Lung (tissue), 12 donors: ENCODE data around the gene PPP1R12C. TPM values are rescaled to one million over a fixed set of nuclear protein-coding genes. Genes with fewer than 3 reads are reported as not detected.

Source experiments
- ATAC-seq: fragments of 200-7000 bp; cut with Tn5 transposase; one replicate; pipeline ENCODE4 v1.9.1; 2020; ENCODE audit warnings: moderate number of reproducible peaks; ENCODE audit not compliant: insufficient read depth, low FRiP score
- DNase-seq, 3 donors: peaks; one replicate each; pipeline ENCODE4 v3.0.0-alpha.2; 2013 to 2017
- H3K27ac ChIP-seq, 2 donors: one replicate each; pipeline ENCODE4 v1.5.1; 2013; ENCODE audit warnings: mild to moderate bottlenecking in 2 of 2, moderate library complexity in 2 of 2, control low read depth in 1 of 2, inconsistent platforms in 1 of 2, low read depth in 1 of 2, low read length in 1 of 2
- H3K27me3 ChIP-seq, 3 donors: one replicate each; pipeline ENCODE4 v1.5.1; 2013; ENCODE audit warnings: low read length in 2 of 3; ENCODE audit not compliant: control insufficient read depth in 3 of 3, insufficient read depth in 3 of 3
- H3K36me3 ChIP-seq, 4 donors: one replicate each; pipeline ENCODE4 v1.5.1; 2013; ENCODE audit warnings: low read length in 4 of 4, mild to moderate bottlenecking in 1 of 4, moderate library complexity in 1 of 4; ENCODE audit not compliant: control insufficient read depth in 4 of 4, insufficient read depth in 4 of 4
- H3K4me1 ChIP-seq, 5 donors: one replicate each; pipeline ENCODE4 v1.5.1; 2013; ENCODE audit warnings: low read length in 5 of 5, mild to moderate bottlenecking in 2 of 5, moderate library complexity in 1 of 5; ENCODE audit not compliant: control insufficient read depth in 5 of 5, insufficient read depth in 5 of 5
- H3K4me3 ChIP-seq: one replicate; pipeline ENCODE4 v1.5.1; 2013; ENCODE audit warnings: mild to moderate bottlenecking, control low read depth, moderate library complexity
- H3K9ac ChIP-seq, 2 donors: one replicate each; pipeline ENCODE4 v1.5.1; 2013; ENCODE audit warnings: low read length in 2 of 2, control low read depth in 1 of 2; ENCODE audit not compliant: insufficient read depth in 1 of 2
- H3K9me3 ChIP-seq, 4 donors: one replicate each; pipeline ENCODE4 v1.5.1; 2013; ENCODE audit warnings: low read length in 3 of 4, mild to moderate bottlenecking in 1 of 4, moderate library complexity in 1 of 4; ENCODE audit not compliant: control insufficient read depth in 4 of 4, insufficient read depth in 3 of 4
- WGBS, 2 donors: extraction: QIAGEN DNeasy Blood & Tissue Kit; methylation state at CpG; one replicate each; pipeline ENCODE4 v1.1.7; 2013; 5-methylcytosine and 5-hydroxymethylcytosine counted together
- polyA plus RNA-seq, 2 donors: library from polyadenylated mRNA; stranded (reverse); fragments of 200-250 nt; gene quantifications; one replicate each; pipeline ENCODE4 v1.2.1, GENCODE V29; 2013
- total RNA-seq, 2 donors: library from RNA; depleted of rRNA in 1 of 2; stranded (reverse); fragments of >200 nt in 1 of 2; gene quantifications; one replicate each; pipeline ENCODE4 v1.2.1, GENCODE V29; 2014 to 2021
- TF ChIP-seq, protein P1 (sequence below): IDR thresholded peaks from 2 replicates; pipeline ENCODE4 v1.5.1; 2012; ENCODE audit warnings: mild to moderate bottlenecking; ENCODE audit errors: control extremely low read depth, extremely low read depth
- donor health status: control.
- donor health status: control.
- donor health status: Bipolar disorder and iron deficiency.
- donor health status: healthy.
- donor health status: DM: yes; HTN: yes; CAD: no.

PPP1R12C gene
- total and polyA plus RNA-seq, 4 donors: 47.4 to 163 (median 111) TPM

DNA sequence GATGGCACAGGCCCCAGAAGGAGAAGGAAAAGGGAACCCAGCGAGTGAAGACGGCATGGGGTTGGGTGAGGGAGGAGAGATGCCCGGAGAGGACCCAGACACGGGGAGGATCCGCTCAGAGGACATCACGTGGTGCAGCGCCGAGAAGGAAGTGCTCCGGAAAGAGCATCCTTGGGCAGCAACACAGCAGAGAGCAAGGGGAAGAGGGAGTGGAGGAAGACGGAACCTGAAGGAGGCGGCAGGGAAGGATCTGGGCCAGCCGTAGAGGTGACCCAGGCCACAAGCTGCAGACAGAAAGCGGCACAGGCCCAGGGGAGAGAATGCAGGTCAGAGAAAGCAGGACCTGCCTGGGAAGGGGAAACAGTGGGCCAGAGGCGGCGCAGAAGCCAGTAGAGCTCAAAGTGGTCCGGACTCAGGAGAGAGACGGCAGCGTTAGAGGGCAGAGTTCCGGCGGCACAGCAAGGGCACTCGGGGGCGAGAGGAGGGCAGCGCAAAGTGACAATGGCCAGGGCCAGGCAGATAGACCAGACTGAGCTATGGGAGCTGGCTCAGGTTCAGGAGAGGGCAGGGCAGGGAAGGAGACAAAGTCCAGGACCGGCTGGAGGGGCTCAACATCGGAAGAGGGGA, 1.1 kb downstream of the PPP1R12C start:
- TF ChIP-seq, protein P1, sequence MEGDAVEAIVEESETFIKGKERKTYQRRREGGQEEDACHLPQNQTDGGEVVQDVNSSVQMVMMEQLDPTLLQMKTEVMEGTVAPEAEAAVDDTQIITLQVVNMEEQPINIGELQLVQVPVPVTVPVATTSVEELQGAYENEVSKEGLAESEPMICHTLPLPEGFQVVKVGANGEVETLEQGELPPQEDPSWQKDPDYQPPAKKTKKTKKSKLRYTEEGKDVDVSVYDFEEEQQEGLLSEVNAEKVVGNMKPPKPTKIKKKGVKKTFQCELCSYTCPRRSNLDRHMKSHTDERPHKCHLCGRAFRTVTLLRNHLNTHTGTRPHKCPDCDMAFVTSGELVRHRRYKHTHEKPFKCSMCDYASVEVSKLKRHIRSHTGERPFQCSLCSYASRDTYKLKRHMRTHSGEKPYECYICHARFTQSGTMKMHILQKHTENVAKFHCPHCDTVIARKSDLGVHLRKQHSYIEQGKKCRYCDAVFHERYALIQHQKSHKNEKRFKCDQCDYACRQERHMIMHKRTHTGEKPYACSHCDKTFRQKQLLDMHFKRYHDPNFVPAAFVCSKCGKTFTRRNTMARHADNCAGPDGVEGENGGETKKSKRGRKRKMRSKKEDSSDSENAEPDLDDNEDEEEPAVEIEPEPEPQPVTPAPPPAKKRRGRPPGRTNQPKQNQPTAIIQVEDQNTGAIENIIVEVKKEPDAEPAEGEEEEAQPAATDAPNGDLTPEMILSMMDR: no peak
- peaks cover 10 to 30% (median 24%) of the 10 kb centered on the region in 5 donors for H3K4me1 ChIP-seq
- H3K9me3 ChIP-seq: no peaks in the 10 kb centered on the region
- peaks cover 0 to 10% (median 1%) of the 10 kb centered on the region in 4 donors for H3K36me3 ChIP-seq
- no peaks in the 10 kb centered on the region for H3K27me3 ChIP-seq
- WGBS, 2 donors: 1 to 2% methylated on average over 25 of the region's 25 CpGs
- ATAC-seq (no peak), DNase-seq (peak; percentile 41 to 44 (median 44))
- H3K9ac ChIP-seq: peak overlapping the region; percentile 61 to 63
- H3K27ac ChIP-seq: peak overlapping the region; percentile 92 to 93
- peak overlapping the region; percentile 89 for H3K4me3 ChIP-seq

DNA sequence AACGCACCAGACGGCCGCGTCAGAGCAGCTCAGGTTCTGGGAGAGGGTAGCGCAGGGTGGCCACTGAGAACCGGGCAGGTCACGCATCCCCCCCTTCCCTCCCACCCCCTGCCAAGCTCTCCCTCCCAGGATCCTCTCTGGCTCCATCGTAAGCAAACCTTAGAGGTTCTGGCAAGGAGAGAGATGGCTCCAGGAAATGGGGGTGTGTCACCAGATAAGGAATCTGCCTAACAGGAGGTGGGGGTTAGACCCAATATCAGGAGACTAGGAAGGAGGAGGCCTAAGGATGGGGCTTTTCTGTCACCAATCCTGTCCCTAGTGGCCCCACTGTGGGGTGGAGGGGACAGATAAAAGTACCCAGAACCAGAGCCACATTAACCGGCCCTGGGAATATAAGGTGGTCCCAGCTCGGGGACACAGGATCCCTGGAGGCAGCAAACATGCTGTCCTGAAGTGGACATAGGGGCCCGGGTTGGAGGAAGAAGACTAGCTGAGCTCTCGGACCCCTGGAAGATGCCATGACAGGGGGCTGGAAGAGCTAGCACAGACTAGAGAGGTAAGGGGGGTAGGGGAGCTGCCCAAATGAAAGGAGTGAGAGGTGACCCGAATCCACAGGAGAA, 1.9 kb downstream of the PPP1R12C start:
- Histone ChIP-seq H3K27me3 (no peaks in the 10 kb centered on the region), H3K4me1 (peaks cover 10 to 30% (median 24%) of the 10 kb centered on the region in 5 donors), H3K4me3 (no peak overlapping the region), H3K9me3 (no peaks in the 10 kb centered on the region), H3K9ac (peak overlapping the region in 1 of 2 donors; percentile 13), H3K36me3 (peaks cover 0 to 10% (median 1%) of the 10 kb centered on the region in 4 donors), H3K27ac (peak overlapping the region; percentile 33 to 93)
- no peak for ATAC-seq
- TF ChIP-seq, protein P1: no peak
- 68 to 77% methylated on average over 13 of the region's 13 CpGs for WGBS, 2 donors
- no peak for DNase-seq

- 94% methylated on average over 9 of the region's 9 CpGs for WGBS, 2 donors
These were observed 2.8 kb downstream of the PPP1R12C start for GRCh38 chr19:55114566-55115145.

More at GRCh38 chr19:55114566-55115145, 2.8 kb downstream of the PPP1R12C start:
- DNase-seq (no peak), ATAC-seq (no peak)
- Histone ChIP-seq H3K27ac (peak overlapping the region; percentile 54 to 93), H3K9me3 (no peaks in the 10 kb centered on the region), H3K36me3 (peaks cover 0 to 17% (median 2%) of the 10 kb centered on the region in 4 donors), H3K27me3 (no peaks in the 10 kb centered on the region), H3K4me3 (no peak overlapping the region), H3K4me1 (peaks cover 10 to 30% (median 24%) of the 10 kb centered on the region in 5 donors), H3K9ac (peak overlapping the region in 1 of 2 donors; percentile 16)
- TF ChIP-seq, protein P1: no peak
